ENCODE results near the gene SEMA3D. TPM values are rescaled to one million over a fixed set of nuclear protein-coding genes. Genes with fewer than 3 reads are reported as not detected.

SEMA3D gene
- total and polyA plus RNA-seq, 7 donors: 0.23 to 5.5 (median 2.5) TPM

DNA sequence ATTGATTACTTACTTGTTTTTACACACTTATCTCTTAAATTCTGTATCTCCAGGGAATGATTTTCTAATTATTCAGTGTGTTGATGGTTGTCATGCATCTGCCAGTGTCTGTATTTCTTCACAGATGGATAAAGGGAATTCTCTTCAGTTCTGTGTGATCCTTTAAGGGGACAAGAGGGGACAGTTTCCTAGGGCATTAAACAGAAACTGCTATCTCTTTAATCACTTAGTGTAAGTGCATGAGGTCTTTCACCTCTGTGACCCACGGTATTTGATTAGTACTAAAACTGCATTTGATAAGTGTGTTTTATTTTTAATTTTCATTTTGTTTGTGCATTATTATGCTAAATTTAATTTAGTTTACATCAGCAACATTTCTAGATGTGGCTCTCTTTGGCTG lies 26.6 kb upstream of the SEMA3D start:
- intact Hi-C loops (cut with DNase I): no loop called here
- TF ChIP-seq POLR2A (IDR thresholded peaks at IDR 0.05): no peak
- TF ChIP-seq, protein P1, sequence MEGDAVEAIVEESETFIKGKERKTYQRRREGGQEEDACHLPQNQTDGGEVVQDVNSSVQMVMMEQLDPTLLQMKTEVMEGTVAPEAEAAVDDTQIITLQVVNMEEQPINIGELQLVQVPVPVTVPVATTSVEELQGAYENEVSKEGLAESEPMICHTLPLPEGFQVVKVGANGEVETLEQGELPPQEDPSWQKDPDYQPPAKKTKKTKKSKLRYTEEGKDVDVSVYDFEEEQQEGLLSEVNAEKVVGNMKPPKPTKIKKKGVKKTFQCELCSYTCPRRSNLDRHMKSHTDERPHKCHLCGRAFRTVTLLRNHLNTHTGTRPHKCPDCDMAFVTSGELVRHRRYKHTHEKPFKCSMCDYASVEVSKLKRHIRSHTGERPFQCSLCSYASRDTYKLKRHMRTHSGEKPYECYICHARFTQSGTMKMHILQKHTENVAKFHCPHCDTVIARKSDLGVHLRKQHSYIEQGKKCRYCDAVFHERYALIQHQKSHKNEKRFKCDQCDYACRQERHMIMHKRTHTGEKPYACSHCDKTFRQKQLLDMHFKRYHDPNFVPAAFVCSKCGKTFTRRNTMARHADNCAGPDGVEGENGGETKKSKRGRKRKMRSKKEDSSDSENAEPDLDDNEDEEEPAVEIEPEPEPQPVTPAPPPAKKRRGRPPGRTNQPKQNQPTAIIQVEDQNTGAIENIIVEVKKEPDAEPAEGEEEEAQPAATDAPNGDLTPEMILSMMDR (IDR thresholded peaks at IDR 0.05): no peak
- TF ChIP-seq POLR2AphosphoS5 (IDR thresholded peaks at IDR 0.05): no peak
- no peak for TF ChIP-seq EP300 (IDR thresholded peaks at IDR 0.05)
- no peaks in the 10 kb centered on the region for H3K9me3 ChIP-seq
- H3K27ac ChIP-seq: no peak overlapping the region
- H3K4me1 ChIP-seq: no peaks in the 10 kb centered on the region
- DNase-seq: no peak
- 49 to 84% methylated on average over 1 of the region's 1 CpG for WGBS, 2 donors
- no peaks in the 10 kb centered on the region for H3K36me3 ChIP-seq
- no peak overlapping the region for H3K4me3 ChIP-seq
- no peaks in the 10 kb centered on the region for H3K27me3 ChIP-seq

- no peaks in the 10 kb centered on the region for H3K4me1 ChIP-seq
- TF ChIP-seq EP300 (IDR thresholded peaks at IDR 0.05) (no peak), POLR2A (IDR thresholded peaks at IDR 0.05) (no peak), POLR2AphosphoS5 (IDR thresholded peaks at IDR 0.05) (no peak)
- TF ChIP-seq, protein P1 (IDR thresholded peaks at IDR 0.05): no peak
- no peaks in the 10 kb centered on the region for H3K27me3 ChIP-seq
- DNase-seq: no peak
- H3K27ac ChIP-seq: no peak overlapping the region
- no peaks in the 10 kb centered on the region for H3K9me3 ChIP-seq
- no peaks in the 10 kb centered on the region for H3K36me3 ChIP-seq
- H3K4me3 ChIP-seq: no peak overlapping the region
- WGBS, 2 donors: 65 to 77% methylated on average over 2 of the region's 2 CpGs
- intact Hi-C loops (cut with DNase I): no loop called here
These were observed 18.9 kb upstream of the SEMA3D start for GRCh38 chr7:85205754-85206153.

- Histone ChIP-seq H3K36me3 (no peaks in the 10 kb centered on the region), H3K27ac (no peak overlapping the region), H3K4me1 (no peaks in the 10 kb centered on the region), H3K4me3 (no peak overlapping the region), H3K27me3 (no peaks in the 10 kb centered on the region), H3K9me3 (no peaks in the 10 kb centered on the region)
- intact Hi-C loops (cut with DNase I): no loop called here
- 79 to 87% methylated on average over 2 of the region's 2 CpGs for WGBS, 2 donors
- TF ChIP-seq, protein P1 (IDR thresholded peaks at IDR 0.05): no peak
- TF ChIP-seq POLR2A (IDR thresholded peaks at IDR 0.05) (no peak), EP300 (IDR thresholded peaks at IDR 0.05) (no peak), POLR2AphosphoS5 (IDR thresholded peaks at IDR 0.05) (no peak)
- DNase-seq: no peak
These were observed 17.6 kb upstream of the SEMA3D start for GRCh38 chr7:85204496-85204895.

- H3K27ac ChIP-seq: no peak overlapping the region
- no peaks in the 10 kb centered on the region for H3K27me3 ChIP-seq
- intact Hi-C loops (cut with DNase I): no loop called here
- no peaks in the 10 kb centered on the region for H3K36me3 ChIP-seq
- TF ChIP-seq, protein P1 (IDR thresholded peaks at IDR 0.05): no peak
- TF ChIP-seq POLR2AphosphoS5 (IDR thresholded peaks at IDR 0.05) (no peak), EP300 (IDR thresholded peaks at IDR 0.05) (no peak), POLR2A (IDR thresholded peaks at IDR 0.05) (no peak)
- H3K4me1 ChIP-seq: no peaks in the 10 kb centered on the region
- H3K4me3 ChIP-seq: no peak overlapping the region
- DNase-seq: no peak
- no peaks in the 10 kb centered on the region for H3K9me3 ChIP-seq
- WGBS, 2 donors: 71 to 85% methylated on average over 2 of the region's 2 CpGs
These were observed 17.2 kb upstream of the SEMA3D start for GRCh38 chr7:85204061-85204460.

GRCh38 chr7:85201209-85201608 lies 14.4 kb upstream of the SEMA3D start:
- Histone ChIP-seq H3K36me3 (no peaks in the 10 kb centered on the region), H3K9me3 (no peaks in the 10 kb centered on the region), H3K4me3 (no peak overlapping the region), H3K27me3 (no peaks in the 10 kb centered on the region), H3K4me1 (no peaks in the 10 kb centered on the region), H3K27ac (no peak overlapping the region)
- no peak for DNase-seq
- intact Hi-C loops (cut with DNase I): no loop called here
- WGBS, 2 donors: 88 to 90% methylated on average over 2 of the region's 2 CpGs
- TF ChIP-seq EP300 (IDR thresholded peaks at IDR 0.05) (no peak), POLR2AphosphoS5 (IDR thresholded peaks at IDR 0.05) (no peak), POLR2A (IDR thresholded peaks at IDR 0.05) (no peak)
- TF ChIP-seq, protein P1 (IDR thresholded peaks at IDR 0.05): no peak

All from sigmoid colon (tissue), 7 donors.